Karpas-422 (cell line): ENCODE results near the gene WAPL. TPM values are rescaled to one million over a fixed set of nuclear protein-coding genes. Genes with fewer than 3 reads are reported as not detected.
"Not testable (repeated sequence)": the region's sequence is repeated elsewhere in the genome, so short reads cannot be mapped to it uniquely, and the experiment has no call there.

Experiments used
- DNase-seq: peaks from one replicate; pipeline ENCODE4 v3.0.0-alpha.2; 2015
- H2AFZ ChIP-seq: fragments of 200-600 bp; sonication (generic); 2 replicates; pipeline ENCODE4 v1.6.1; 2014; ENCODE audit warnings: antibody characterized with exemption, low read length, mixed read lengths
- H3K27ac ChIP-seq: fragments of 200-600 bp; sonication (generic); 2 replicates; pipeline ENCODE4 v1.5.1; 2014; ENCODE audit warnings: mild to moderate bottlenecking, low read length, moderate library complexity
- H3K27me3 ChIP-seq: fragments of 200-600 bp; sonication (generic); 2 replicates; pipeline ENCODE4 v1.6.1; 2014; ENCODE audit warnings: low read length, mixed read lengths
- H3K36me3 ChIP-seq: fragments of 200-600 bp; sonication (generic); 2 replicates; pipeline ENCODE4 v1.6.1; 2014; ENCODE audit warnings: low read length, mixed read lengths; ENCODE audit not compliant: insufficient read depth
- H3K4me1 ChIP-seq: fragments of 200-600 bp; sonication (generic); 2 replicates; pipeline ENCODE4 v1.6.1; 2014; ENCODE audit warnings: mild to moderate bottlenecking, low read length, mixed read lengths
- H3K4me2 ChIP-seq: fragments of 200-600 bp; sonication (generic); 2 replicates; pipeline ENCODE4 v1.6.1; 2014; ENCODE audit warnings: low read length, low read depth, mild to moderate bottlenecking; ENCODE audit not compliant: poor library complexity, severe bottlenecking
- H3K4me3 ChIP-seq: fragments of 200-600 bp; sonication (generic); 2 replicates; pipeline ENCODE4 v1.5.1; 2014; ENCODE audit warnings: mild to moderate bottlenecking, antibody characterized with exemption, low read length, mixed read lengths
- H3K79me2 ChIP-seq: fragments of 200-600 bp; sonication (generic); 2 replicates; pipeline ENCODE4 v1.6.1; 2014; ENCODE audit warnings: mild to moderate bottlenecking, low read length, mixed read lengths
- H3K9ac ChIP-seq: fragments of 200-600 bp; sonication (generic); 2 replicates; pipeline ENCODE4 v1.6.0; 2014; ENCODE audit warnings: low read length
- H3K9me2 ChIP-seq: fragments of 200-600 bp; sonication (generic), shearing (Covaris generic); replicated peaks from 2 replicates; pipeline ENCODE4 v1.6.0; 2014; ENCODE audit warnings: mild to moderate bottlenecking, low read length, moderate library complexity; ENCODE audit not compliant: insufficient read depth
- H3K9me3 ChIP-seq: fragments of 300-700, 200-600 bp; sonication (generic); 2 replicates; pipeline ENCODE4 v1.6.1; 2014; ENCODE audit warnings: low read length, mixed read lengths
- H4K20me1 ChIP-seq: fragments of 200-600 bp; sonication (generic); 2 replicates; pipeline ENCODE4 v1.6.1; 2014; ENCODE audit warnings: mild to moderate bottlenecking, antibody characterized with exemption, low read length, low read depth; ENCODE audit not compliant: insufficient read depth
- total RNA-seq: library from RNA; depleted of rRNA; stranded (reverse); fragments of >200 nt; shearing (Covaris generic); gene quantifications from 2 replicates; pipeline ENCODE4 v1.2.3, GENCODE V29; 2014; ENCODE audit warnings: low replicate concordance

WAPL gene
- total RNA-seq, 1 experiment from 2014 or later = 30.5 TPM

DNA sequence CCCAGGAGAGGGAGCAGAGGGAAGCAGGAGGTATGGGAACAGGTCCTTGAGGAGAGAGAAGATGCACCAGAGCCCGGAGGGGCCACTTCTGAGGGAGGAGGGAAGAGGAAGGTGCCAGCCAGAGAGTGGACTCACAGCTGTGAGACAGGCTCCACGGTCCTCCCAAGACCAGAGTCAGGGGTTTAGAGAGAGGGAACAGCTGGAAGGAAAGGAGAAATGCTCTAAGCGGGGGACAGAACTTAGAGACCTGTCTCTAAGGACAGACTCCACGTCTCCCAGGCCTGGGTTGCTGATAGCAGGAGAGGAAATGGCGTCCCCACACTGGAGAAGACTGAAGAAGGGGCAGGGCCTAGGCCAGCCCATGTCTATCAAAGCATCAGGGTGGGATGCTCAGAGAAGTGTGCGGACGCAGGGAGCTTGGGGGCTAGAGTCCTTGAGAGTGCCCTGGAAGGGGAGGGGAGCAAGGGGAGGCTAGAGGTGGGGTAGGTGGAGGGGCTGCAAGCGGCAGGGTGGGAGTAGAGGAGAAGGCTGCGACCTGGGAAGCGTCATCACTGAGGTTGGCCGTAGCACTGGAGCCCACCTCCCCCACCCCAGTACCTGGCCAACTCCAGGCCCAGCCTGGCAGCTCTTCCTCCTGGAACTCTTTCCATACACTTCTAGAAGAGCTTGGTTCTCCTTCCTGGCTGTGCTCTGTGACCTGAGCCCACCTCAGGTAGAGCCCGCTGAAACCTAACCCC is 129.4 kb downstream of the WAPL start:
- no peaks in the 10 kb centered on the region for H3K79me2 ChIP-seq
- no peaks in the 10 kb centered on the region for H4K20me1 ChIP-seq
- H3K9ac ChIP-seq = peak overlapping the region; percentile 76
- H3K4me2 ChIP-seq = peak overlapping the region; percentile 74
- no peak for DNase-seq
- peak overlapping the region; percentile 70 for H3K27ac ChIP-seq
- peak overlapping the region; percentile 91; the same call in 1 of the 2 replicates for H2AFZ ChIP-seq
- no peaks in the 10 kb centered on the region for H3K27me3 ChIP-seq
- peak overlapping the region; percentile 66 for H3K4me3 ChIP-seq
- H3K4me1 ChIP-seq = peaks cover 34% of the 10 kb centered on the region
- H3K36me3 ChIP-seq = no peaks in the 10 kb centered on the region
- no peaks in the 10 kb centered on the region for H3K9me3 ChIP-seq
- H3K9me2 ChIP-seq = no peaks in the 10 kb centered on the region

DNA sequence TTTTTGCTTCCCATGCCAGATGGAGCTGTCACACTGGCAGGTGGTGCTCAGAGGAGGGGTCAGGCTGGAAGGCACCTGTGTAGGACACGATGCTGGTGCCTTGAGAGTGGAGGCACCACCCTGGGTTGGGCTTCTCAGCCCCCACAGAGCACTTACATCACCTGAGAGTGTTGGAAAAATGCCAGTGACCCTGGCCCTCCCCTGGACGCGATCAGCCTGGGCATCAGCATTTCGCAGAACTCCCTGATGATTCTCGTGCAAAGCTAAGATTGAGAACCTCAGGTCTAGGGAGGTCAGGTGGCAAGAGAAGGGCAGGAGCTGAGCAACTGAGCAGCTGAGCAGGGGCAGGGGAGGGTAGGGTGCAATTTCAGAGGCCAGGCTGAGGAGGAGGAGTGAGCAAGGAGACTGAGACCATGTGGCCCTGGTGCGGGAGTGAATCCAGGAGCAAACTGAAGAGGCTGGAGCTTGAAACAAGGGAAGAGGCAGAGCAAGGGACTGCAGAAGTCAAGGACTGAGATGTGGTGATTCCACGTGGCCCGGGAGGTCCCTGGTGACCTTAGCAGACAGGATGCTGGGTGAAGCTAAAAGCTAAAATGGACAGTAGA is 130.3 kb downstream of the WAPL start:
- DNase-seq = no peak
- no peaks in the 10 kb centered on the region for H3K9me2 ChIP-seq
- peak overlapping the region; percentile 76 for H3K9ac ChIP-seq
- no peaks in the 10 kb centered on the region for H3K9me3 ChIP-seq
- H3K36me3 ChIP-seq = no peaks in the 10 kb centered on the region
- H3K79me2 ChIP-seq = no peaks in the 10 kb centered on the region
- H3K4me3 ChIP-seq = peak overlapping the region; percentile 66; the same call in 1 of the 2 replicates
- H2AFZ ChIP-seq = no peak overlapping the region
- peak overlapping the region; percentile 74 for H3K4me2 ChIP-seq
- H3K27me3 ChIP-seq = no peaks in the 10 kb centered on the region
- H3K27ac ChIP-seq = peak overlapping the region; percentile 70
- no peaks in the 10 kb centered on the region for H4K20me1 ChIP-seq
- peaks cover 34% of the 10 kb centered on the region for H3K4me1 ChIP-seq

DNA sequence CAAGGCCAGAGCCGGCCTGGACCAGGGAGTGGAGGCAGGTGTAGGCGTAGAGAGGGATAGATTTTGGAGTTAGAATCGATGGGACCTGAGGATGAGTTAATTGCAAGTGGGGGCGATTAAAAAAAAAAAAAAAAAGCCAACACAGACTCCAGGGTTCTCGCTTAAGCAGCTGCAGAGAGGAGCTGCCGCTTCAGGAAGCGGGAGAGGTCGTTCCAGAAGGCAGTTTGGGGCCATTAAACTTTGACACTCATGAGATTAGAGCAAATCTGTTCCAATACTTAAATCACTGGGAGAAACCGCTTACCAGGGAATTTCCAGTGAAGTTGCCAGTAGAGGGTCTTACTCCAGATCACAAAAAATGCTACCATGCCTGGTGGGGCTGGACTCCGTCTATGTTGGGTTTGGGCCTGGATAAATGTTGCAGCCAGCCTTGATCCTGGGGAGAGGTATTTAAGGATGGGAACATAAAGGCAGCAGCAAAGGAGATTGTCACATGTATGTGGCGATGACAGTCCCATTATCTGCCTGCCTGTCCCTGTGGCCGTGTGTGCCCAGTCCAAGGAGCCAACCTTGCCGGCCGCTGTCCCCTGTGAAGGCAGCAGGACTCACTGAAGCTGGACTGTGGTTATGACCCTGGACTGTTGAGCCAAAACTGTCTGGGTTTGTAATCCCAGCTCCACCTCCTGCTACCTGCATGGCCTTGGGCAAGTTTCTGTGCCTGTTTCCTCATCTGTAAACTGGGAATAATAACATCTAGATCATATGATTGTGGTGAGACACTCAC is 131.1 kb downstream of the WAPL start:
- peak overlapping the region; percentile 76; the same call in 1 of the 2 replicates for H3K9ac ChIP-seq
- peak overlapping the region; percentile 70; the same call in 1 of the 2 replicates for H3K27ac ChIP-seq
- H3K4me3 ChIP-seq = no peak overlapping the region; the same call in 1 of the 2 replicates
- no peaks in the 10 kb centered on the region for H3K9me3 ChIP-seq
- H3K27me3 ChIP-seq = no peaks in the 10 kb centered on the region
- H3K9me2 ChIP-seq = no peaks in the 10 kb centered on the region
- no peaks in the 10 kb centered on the region for H3K36me3 ChIP-seq
- H3K4me1 ChIP-seq = peaks cover 34% of the 10 kb centered on the region
- no peak overlapping the region for H2AFZ ChIP-seq
- DNase-seq = no peak
- H3K79me2 ChIP-seq = no peaks in the 10 kb centered on the region
- no peak overlapping the region for H3K4me2 ChIP-seq
- H4K20me1 ChIP-seq = no peaks in the 10 kb centered on the region

DNA sequence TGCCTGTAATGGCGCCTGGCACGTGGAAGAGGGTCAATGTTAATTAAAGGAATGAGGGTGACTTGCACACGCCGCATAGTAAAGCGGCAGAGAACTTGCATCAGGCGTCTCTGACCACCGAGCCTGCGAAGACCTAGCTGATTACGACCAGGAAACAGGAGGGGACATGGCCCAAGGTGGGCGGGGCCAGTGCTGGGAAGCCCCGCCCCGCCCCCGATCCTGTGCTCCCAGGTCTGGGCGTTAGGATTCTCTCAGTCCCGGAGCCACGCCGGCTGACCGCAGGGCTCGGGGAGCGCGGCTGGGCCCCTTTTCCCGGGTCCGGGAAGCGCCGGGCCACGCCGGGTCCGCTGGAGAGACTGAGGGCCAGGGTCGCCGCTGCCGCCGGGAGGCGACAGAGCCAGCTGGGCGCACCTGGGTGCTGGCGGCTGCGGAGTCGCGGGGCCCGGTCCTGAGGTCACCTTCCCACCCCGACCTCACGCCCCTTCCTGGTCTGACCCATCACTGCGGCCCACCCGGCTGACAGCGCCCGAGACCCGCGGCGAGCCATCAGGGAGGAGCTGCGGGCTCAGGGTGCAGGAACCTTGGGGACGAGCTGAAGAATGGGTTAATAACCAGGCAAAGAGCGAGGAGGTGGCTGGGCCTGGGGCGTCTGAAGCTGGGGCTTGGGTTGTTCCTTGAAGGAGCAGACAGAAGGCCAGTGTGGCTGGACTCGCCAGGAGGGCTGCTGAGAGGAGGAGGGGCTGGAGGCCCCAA is 132.0 kb downstream of the WAPL start:
- Histone ChIP-seq H4K20me1 (no peaks in the 10 kb centered on the region), H3K4me2 (no peak overlapping the region), H3K27ac (no peak overlapping the region), H3K36me3 (no peaks in the 10 kb centered on the region), H3K9me3 (no peaks in the 10 kb centered on the region), H2AFZ (no peak overlapping the region), H3K79me2 (no peaks in the 10 kb centered on the region), H3K4me3 (no peak overlapping the region), H3K9me2 (no peaks in the 10 kb centered on the region), H3K27me3 (no peaks in the 10 kb centered on the region), H3K9ac (no peak overlapping the region), H3K4me1 (peaks cover 38% of the 10 kb centered on the region)
- DNase-seq = no peak

DNA sequence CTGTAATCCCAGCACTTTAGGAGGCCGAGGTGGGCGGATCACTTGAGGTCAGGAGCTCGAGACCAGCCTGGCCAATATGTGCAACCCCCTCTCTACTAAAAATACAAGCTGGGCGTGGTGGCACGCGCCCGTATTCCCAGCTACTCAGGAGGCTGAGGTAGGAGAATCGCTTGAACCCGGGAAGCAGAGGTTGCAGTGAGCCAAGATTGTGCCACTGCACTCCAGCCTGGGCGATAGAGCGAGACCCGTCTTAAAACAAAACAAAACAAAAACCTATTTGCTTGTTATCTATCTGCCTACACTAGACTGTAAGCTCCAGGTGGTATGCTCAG is 132.5 kb downstream of the WAPL start:
- DNase-seq, H2AFZ ChIP-seq, H3K9ac ChIP-seq, H3K36me3 ChIP-seq, H3K79me2 ChIP-seq, H3K4me2 ChIP-seq, H3K27me3 ChIP-seq, H3K4me3 ChIP-seq, H3K9me3 ChIP-seq, H4K20me1 ChIP-seq, H3K9me2 ChIP-seq, H3K27ac ChIP-seq: not testable (repeated sequence)
- H3K4me1 ChIP-seq = peaks cover 40% of the 10 kb centered on the region

DNA sequence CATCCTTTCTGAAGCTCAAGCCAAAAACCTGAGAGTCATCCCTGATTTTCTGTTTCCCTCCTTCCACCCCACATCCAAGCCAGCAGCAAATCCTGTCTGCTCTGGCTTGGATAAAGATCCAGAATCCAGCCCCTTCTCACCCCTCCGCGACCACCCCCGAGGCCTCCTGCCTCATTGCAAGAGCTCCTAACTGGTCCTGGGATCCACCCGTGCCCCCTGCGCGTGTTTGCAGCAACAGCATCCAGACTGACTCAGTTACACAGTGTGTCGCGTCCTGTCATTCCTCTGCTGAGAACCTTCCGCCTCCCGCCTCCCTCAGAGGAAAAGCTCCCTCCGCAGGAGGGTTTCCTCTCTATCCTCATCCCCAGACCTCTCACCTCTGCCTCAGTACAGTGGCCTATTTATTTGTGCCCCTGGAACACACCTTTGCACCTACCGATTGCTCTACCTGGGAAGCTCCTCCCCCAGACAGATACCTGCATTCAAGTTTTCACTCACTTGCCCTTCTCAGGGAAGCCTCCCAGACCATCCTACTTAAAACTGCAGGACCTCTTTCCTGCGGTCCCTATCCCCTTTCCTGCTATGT is 133.4 kb downstream of the WAPL start:
- no peak overlapping the region for H3K9ac ChIP-seq
- no peaks in the 10 kb centered on the region for H3K36me3 ChIP-seq
- H2AFZ ChIP-seq = no peak overlapping the region
- H3K4me3 ChIP-seq = no peak overlapping the region
- H3K4me1 ChIP-seq = peaks cover 33% of the 10 kb centered on the region
- H3K79me2 ChIP-seq = no peaks in the 10 kb centered on the region
- H4K20me1 ChIP-seq = no peaks in the 10 kb centered on the region
- no peak overlapping the region for H3K4me2 ChIP-seq
- H3K9me3 ChIP-seq = no peaks in the 10 kb centered on the region
- DNase-seq = no peak
- no peak overlapping the region for H3K27ac ChIP-seq
- no peaks in the 10 kb centered on the region for H3K9me2 ChIP-seq
- H3K27me3 ChIP-seq = no peaks in the 10 kb centered on the region

DNA sequence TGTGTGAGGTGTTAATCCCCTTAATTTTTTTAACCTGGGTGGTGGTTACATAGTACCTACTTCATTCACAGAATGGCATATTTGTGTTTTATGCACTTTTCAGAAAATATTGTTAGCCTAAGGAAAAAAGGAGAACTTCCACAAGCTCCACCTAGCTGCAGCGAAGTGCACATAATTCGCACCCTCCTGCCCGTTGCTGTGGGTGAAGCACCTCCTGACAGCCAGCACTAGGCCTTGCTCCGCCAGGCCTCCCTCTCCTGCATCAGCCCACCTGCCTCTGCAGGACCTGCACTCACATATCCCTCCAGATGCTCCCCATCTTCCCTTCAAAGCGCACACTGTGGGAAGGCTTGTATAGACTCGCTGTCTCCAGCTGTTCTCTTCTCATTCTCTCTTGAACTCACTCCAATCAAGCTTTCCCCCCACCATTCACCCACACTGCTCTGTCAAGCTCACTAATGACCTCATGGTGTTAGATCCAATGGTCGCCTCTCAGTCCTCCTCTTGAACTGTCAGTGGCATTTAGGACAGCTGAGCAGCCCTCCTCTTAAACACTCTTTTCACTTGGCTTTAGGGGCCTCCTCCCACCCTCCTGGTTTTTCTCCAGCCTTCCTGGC is 134.3 kb downstream of the WAPL start:
- no peaks in the 10 kb centered on the region for H3K9me3 ChIP-seq
- no peaks in the 10 kb centered on the region for H3K9me2 ChIP-seq
- no peak overlapping the region for H3K4me2 ChIP-seq
- no peak overlapping the region for H3K27ac ChIP-seq
- no peaks in the 10 kb centered on the region for H3K36me3 ChIP-seq
- H3K9ac ChIP-seq = no peak overlapping the region
- no peaks in the 10 kb centered on the region for H4K20me1 ChIP-seq
- H3K27me3 ChIP-seq = no peaks in the 10 kb centered on the region
- no peak overlapping the region for H2AFZ ChIP-seq
- H3K79me2 ChIP-seq = no peaks in the 10 kb centered on the region
- no peak overlapping the region for H3K4me3 ChIP-seq
- peaks cover 24% of the 10 kb centered on the region for H3K4me1 ChIP-seq
- DNase-seq = no peak
